Esophagus muscularis mucosa (tissue), 4 donors: ENCODE results near the gene AGXT2. TPM values are rescaled to one million over a fixed set of nuclear protein-coding genes. Genes with fewer than 3 reads are reported as not detected.

Experiments used
- DNase-seq: peaks from one replicate; pipeline ENCODE4 v3.0.0-alpha.2; 2017; ENCODE audit errors: extremely low spot score
- H3K27ac ChIP-seq, 4 donors: fragments of 200-600 bp; sonication (generic); replicated peaks in 1 of 4; 1 replicate in 3 of 4; 2 replicates in 1 of 4; pipeline ENCODE4 v1.5.1; 2016 to 2019; ENCODE audit warnings: mild to moderate bottlenecking in 1 of 4
- H3K27me3 ChIP-seq, 4 donors: fragments of 200-600 bp; sonication (generic); one replicate each; pipeline versions ENCODE4 v1.5.1 to v1.6.0; 2016 to 2019
- H3K36me3 ChIP-seq, 4 donors: fragments of 200-600 bp; sonication (generic); one replicate each; pipeline ENCODE4 v1.5.1; 2016 to 2019
- H3K4me1 ChIP-seq, 4 donors: fragments of 200-600 bp; sonication (generic); one replicate each; pipeline ENCODE4 v1.5.1; 2016 to 2019
- H3K4me3 ChIP-seq, 4 donors: fragments of 200-600 bp; sonication (generic); 1 replicate in 2 of 4; 2 replicates in 2 of 4; pipeline ENCODE4 v1.5.1; 2016 to 2019; ENCODE audit warnings: mild to moderate bottlenecking in 4 of 4, moderate library complexity in 1 of 4
- H3K9me3 ChIP-seq, 4 donors: fragments of 200-600 bp; sonication (generic); 1 replicate in 3 of 4; 2 replicates in 1 of 4; pipeline ENCODE4 v1.5.1; 2016 to 2019
- EP300 ChIP-seq: sonication (generic); formaldehyde crosslinking; IDR thresholded peaks from one replicate; pipeline ENCODE4 v1.6.1; 2017; ENCODE audit warnings: antibody characterized with exemption
- POLR2A ChIP-seq: fragments of 450-650 bp; IDR thresholded peaks from one replicate; pipeline ENCODE4 v1.6.1; 2017; ENCODE audit warnings: antibody characterized with exemption, moderate library complexity, mild to moderate bottlenecking, low read depth
- POLR2AphosphoS5 ChIP-seq, 2 donors: sonication (generic); formaldehyde crosslinking; IDR thresholded peaks; one replicate each; pipeline ENCODE4 v1.6.1; 2017; ENCODE audit warnings: antibody characterized with exemption in 2 of 2
- WGBS: methylation state at CpG from one replicate; pipeline ENCODE4 v1.1.5; 2018; 5-methylcytosine and 5-hydroxymethylcytosine counted together
- intact Hi-C: fragments of 100-400 bp; cut with DNase I; formaldehyde crosslinking; loops from one replicate; pipeline ENCODE4 v1.15.1; 2023
- total RNA-seq, 4 donors: library from RNA; depleted of rRNA; stranded (reverse); fragments of >200 nt; gene quantifications; one replicate each; pipeline versions ENCODE4 v1.1.0 to v1.2.1, GENCODE V29; 2016
- TF ChIP-seq, protein P1 (sequence below), 3 experiments: fragments of 200-600 bp in 2 of 3; fragments of 450-650 bp in 1 of 3; sonication (generic) in 2 of 3; IDR thresholded peaks; one replicate each; pipeline ENCODE4 v1.5.1; 2017 to 2019; ENCODE audit warnings: antibody characterized with exemption in 3 of 3, mild to moderate bottlenecking in 2 of 3, moderate library complexity in 1 of 3

AGXT2 gene
- total RNA-seq, 4 donors from 2014 or later: not detected

DNA sequence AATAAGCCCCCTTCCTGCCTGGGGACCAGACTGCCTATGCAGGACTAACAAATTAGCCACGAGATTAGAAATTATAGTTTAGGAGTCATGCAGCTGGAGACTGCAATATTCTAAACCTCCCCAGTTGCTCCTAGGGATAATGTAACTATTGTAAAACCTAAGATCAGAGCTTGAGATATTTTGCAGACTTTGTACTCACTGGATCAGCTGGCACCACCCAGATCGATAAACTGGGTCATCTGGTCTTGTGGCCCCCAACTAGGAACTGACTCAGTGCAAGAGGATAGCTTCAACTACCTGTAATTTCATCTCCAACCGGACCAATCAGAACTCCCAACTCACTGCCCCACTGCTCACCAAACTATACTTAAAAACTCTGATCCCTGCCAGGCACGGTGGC lies 80.2 kb downstream of the AGXT2 start:
- WGBS: 94% methylated on average over 3 of the region's 4 CpGs
- H3K9me3 ChIP-seq: no peaks in the 10 kb centered on the region
- H3K4me3 ChIP-seq: no peak overlapping the region
- H3K4me1 ChIP-seq: no peaks in the 10 kb centered on the region
- no peaks in the 10 kb centered on the region for H3K27me3 ChIP-seq
- intact Hi-C loops: no loop called here
- no peaks in the 10 kb centered on the region for H3K36me3 ChIP-seq
- DNase-seq: no peak
- H3K27ac ChIP-seq: no peak overlapping the region
- TF ChIP-seq POLR2AphosphoS5 (IDR thresholded peaks at IDR 0.05) (no peak), EP300 (no peak), POLR2A (no peak)
- TF ChIP-seq, protein P1, sequence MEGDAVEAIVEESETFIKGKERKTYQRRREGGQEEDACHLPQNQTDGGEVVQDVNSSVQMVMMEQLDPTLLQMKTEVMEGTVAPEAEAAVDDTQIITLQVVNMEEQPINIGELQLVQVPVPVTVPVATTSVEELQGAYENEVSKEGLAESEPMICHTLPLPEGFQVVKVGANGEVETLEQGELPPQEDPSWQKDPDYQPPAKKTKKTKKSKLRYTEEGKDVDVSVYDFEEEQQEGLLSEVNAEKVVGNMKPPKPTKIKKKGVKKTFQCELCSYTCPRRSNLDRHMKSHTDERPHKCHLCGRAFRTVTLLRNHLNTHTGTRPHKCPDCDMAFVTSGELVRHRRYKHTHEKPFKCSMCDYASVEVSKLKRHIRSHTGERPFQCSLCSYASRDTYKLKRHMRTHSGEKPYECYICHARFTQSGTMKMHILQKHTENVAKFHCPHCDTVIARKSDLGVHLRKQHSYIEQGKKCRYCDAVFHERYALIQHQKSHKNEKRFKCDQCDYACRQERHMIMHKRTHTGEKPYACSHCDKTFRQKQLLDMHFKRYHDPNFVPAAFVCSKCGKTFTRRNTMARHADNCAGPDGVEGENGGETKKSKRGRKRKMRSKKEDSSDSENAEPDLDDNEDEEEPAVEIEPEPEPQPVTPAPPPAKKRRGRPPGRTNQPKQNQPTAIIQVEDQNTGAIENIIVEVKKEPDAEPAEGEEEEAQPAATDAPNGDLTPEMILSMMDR (IDR thresholded peaks at IDR 0.05): no peak

DNA sequence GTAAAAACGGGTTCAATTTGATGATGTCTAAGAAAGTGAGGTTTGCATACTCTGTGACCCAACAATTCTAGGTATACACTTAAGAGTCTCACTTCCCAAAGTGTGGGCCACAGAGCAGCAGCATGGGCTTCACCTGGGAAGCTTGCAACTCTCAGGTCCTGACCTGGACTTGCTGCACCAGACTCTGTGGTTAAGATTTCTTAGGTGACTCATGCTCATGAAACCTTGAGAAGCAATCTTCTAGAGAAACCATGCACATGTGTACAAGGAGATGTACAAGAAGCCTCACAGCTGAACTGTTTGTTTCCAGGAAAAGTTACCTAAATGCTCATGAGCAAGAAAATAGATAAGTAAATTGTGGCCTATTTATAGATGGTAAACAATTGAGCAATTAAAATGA lies 88.4 kb downstream of the AGXT2 start:
- intact Hi-C loops: no loop called here
- 100% methylated on average over 1 of the region's 1 CpG for WGBS

DNA sequence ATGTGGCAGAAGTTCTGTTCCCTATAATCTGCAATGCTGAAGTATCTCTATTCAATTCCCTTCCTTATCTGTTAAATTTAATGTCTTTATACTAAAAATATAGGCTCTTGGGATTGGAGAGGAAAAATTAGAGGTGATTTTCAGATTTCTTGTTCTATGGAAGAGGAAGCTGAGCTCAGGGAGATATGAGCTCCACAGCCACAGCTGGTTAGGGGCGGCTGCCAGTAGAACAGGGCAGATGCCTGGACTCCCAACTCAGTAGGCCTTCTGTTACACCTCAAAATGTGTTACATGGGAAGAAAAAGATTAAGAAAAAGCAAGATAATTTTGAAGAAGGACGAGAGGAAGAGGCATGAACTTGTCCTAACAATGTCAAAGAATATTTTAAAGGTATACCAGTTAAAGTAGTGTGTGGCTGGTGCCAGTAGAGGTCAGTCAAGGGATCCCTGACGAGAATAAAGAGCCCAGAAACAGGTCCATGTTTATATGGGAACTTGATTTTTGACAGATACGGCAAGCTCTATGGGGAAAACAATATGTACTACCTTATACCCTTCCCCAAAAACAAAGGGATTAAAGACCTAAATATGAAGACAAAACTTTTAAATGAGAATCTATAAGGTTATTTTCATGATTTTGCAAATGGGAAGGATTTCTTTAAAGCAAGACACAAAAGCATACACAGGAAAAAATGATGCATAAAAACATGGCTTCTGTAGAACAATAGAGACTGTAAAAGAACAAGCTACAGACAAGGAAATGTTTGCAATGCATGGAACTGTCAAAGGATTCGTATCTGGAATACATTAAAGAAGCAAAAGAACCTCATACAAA lies 89.7 kb downstream of the AGXT2 start:
- H3K27ac ChIP-seq: peak overlapping the region in 1 of 4 donors; percentile 3
- H3K4me3 ChIP-seq: no peak overlapping the region
- no peaks in the 10 kb centered on the region for H3K27me3 ChIP-seq
- 49% methylated on average over 5 of the region's 5 CpGs for WGBS
- no peak for DNase-seq
- no peaks in the 10 kb centered on the region for H3K9me3 ChIP-seq
- no peaks in the 10 kb centered on the region for H3K4me1 ChIP-seq
- TF ChIP-seq POLR2A: no peak
- TF ChIP-seq, protein P1 (IDR thresholded peaks at IDR 0.05): peak in 2 of 3 experiments; percentile 23 to 54
- H3K36me3 ChIP-seq: peaks cover 3 to 38% (median 18%) of the 10 kb centered on the region in 4 donors
- intact Hi-C loops: no loop called here

More for the DNA sequence above, 88.4 kb downstream of the AGXT2 start:
- Histone ChIP-seq H3K27ac (no peak overlapping the region), H3K4me3 (no peak overlapping the region), H3K4me1 (no peaks in the 10 kb centered on the region), H3K27me3 (no peaks in the 10 kb centered on the region), H3K36me3 (peaks cover 3 to 27% (median 9%) of the 10 kb centered on the region in 4 donors), H3K9me3 (no peaks in the 10 kb centered on the region)
- no peak for DNase-seq
- no peak for TF ChIP-seq POLR2A

DNA sequence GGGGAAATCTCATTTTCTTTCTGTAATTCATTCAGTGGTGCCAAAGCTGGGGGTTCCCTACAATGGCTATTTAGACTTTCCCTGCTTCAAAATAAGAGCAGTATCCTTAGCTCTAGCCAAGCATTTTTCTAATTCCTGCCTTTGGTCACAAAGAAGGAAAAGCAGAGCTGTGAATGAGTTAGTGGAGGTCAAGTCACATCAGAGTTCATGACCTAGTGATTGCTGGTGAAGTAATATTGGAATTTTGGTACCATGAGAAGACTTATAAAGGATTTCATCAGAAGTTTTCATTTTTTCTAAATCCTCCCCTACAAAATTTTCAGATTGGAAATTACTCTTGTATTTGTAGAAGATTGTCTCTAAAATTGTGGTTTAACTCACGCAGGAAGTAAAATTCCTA lies 90.4 kb downstream of the AGXT2 start:
- Histone ChIP-seq H3K27me3 (no peaks in the 10 kb centered on the region), H3K9me3 (no peaks in the 10 kb centered on the region), H3K4me3 (no peak overlapping the region), H3K4me1 (no peaks in the 10 kb centered on the region), H3K27ac (no peak overlapping the region), H3K36me3 (peaks cover 6 to 45% (median 23%) of the 10 kb centered on the region in 4 donors)
- TF ChIP-seq POLR2AphosphoS5 (IDR thresholded peaks at IDR 0.05) (no peak), POLR2A (no peak), EP300 (no peak)
- intact Hi-C loops: no loop called here
- WGBS: 84% methylated on average over 1 of the region's 1 CpG
- DNase-seq: no peak

Other genes starting within 250 kb of the AGXT2 start
- not detected for gene TTC23L, start 208.8 kb downstream of the AGXT2 start, total RNA-seq
- gene RAD1, start 132.4 kb downstream of the AGXT2 start, total RNA-seq: 10 to 100 TPM; 22.5 to 62.1 (median 39.6) TPM
- gene BRIX1, start 132.2 kb downstream of the AGXT2 start, total RNA-seq: 10 to 100 TPM; 18.4 to 31.8 (median 19.8) TPM
- gene DNAJC21, start 118.4 kb downstream of the AGXT2 start, total RNA-seq: 10 to 100 TPM; 54.5 to 85.6 (median 61.5) TPM
- gene PRLR, start 182.5 kb upstream of the AGXT2 start, total RNA-seq: 1 to 10 TPM in 1 of 4 donors, under 1 TPM in 3; 0.66 to 1.7 (median 0.79) TPM